K562 (cell line): Measurements from ENCODE around the gene C11orf98. TPM values are rescaled to one million over a fixed set of nuclear protein-coding genes. Genes with fewer than 3 reads are reported as not detected.

Experiments used
- ATAC-seq: fragments of 200-7000 bp; cut with Tn5 transposase; 3 replicates; pipeline ENCODE4 v1.9.1; 2020; ENCODE audit warnings: moderate library complexity
- BruUV-seq: library from RNA; stranded (reverse); fragments of 400-500 nt; replicated peaks from 2 replicates; lab custom pipeline; 2021; lab: Mats Ljungman, UMichigan
- CTCF ChIA-PET: fragments of 300-600 bp; formaldehyde crosslinking; extraction: SDS; loops from one replicate; lab custom pipeline; 2021; ENCODE audit warnings: low intra/inter-chr PET ratio; lab: Yijun Ruan, JAX
- POLR2A ChIA-PET: fragments of 300-600, 350-650 bp; sonication (Branson Sonifier 250); formaldehyde crosslinking; extraction: SDS; loops from one replicate; lab custom pipeline; 2021; ENCODE audit warnings: antibody characterized with exemption, inconsistent platforms; lab: Yijun Ruan, JAX
- DNase-seq, 4 experiments: peaks; one replicate each; pipeline versions ENCODE4 v3.0.0 to v3.0.0-alpha.2; 2011 to 2018; ENCODE audit warnings: low spot score in 3 of 4, mixed read lengths in 3 of 4; ENCODE audit errors: extremely low read depth in 1 of 4
- FAIRE-seq: peaks from 2 replicates; lab custom pipeline; 2011; peaks lifted over from hg19 to GRCh38; lab: Jason Lieb, UNC
- H2AFZ ChIP-seq: 2 replicates; pipeline ENCODE4 v1.6.0; 2011; ENCODE audit warnings: low read depth, low read length, control low read depth, inconsistent platforms
- H3K27ac ChIP-seq: fragments of 200-600 bp; 3 replicates; pipeline ENCODE4 v1.8.0; 2011; ENCODE audit warnings: low read depth, mild to moderate bottlenecking, control low read depth, inconsistent platforms, low read length, moderate library complexity, mixed read lengths; ENCODE audit errors: extremely low read depth
- H3K27me3 ChIP-seq, 2 experiments: fragments of 300-600 bp in 1 of 2; 2 replicates in 1 of 2; 3 replicates in 1 of 2; pipeline versions ENCODE4 v1.6.0 to v1.8.0; 2011; ENCODE audit warnings: inconsistent platforms in 2 of 2, low read length in 2 of 2, mild to moderate bottlenecking in 1 of 2, mixed read lengths in 1 of 2, moderate library complexity in 1 of 2; ENCODE audit not compliant: control insufficient read depth in 2 of 2, insufficient read depth in 2 of 2
- H3K36me3 ChIP-seq: fragments of 300-600 bp; 3 replicates; pipeline ENCODE4 v1.8.0; 2011; ENCODE audit warnings: mild to moderate bottlenecking, low read length, inconsistent platforms; ENCODE audit not compliant: control insufficient read depth, insufficient read depth
- H3K4me1 ChIP-seq, 2 experiments: fragments of 200-600 bp in 1 of 2; replicated peaks in 1 of 2; 2 replicates in 1 of 2; 3 replicates in 1 of 2; pipeline versions ENCODE4 v1.5.1 to v1.8.0; 2011; ENCODE audit warnings: inconsistent platforms in 2 of 2, low read length in 2 of 2, mild to moderate bottlenecking in 1 of 2, mixed read lengths in 1 of 2, moderate library complexity in 1 of 2; ENCODE audit not compliant: control insufficient read depth in 2 of 2, insufficient read depth in 2 of 2
- H3K4me2 ChIP-seq: 2 replicates; pipeline ENCODE4 v1.6.1; 2011; ENCODE audit warnings: low read length, control low read depth, inconsistent platforms, mixed read lengths; ENCODE audit not compliant: insufficient read depth
- H3K4me3 ChIP-seq: fragments of 200-600 bp; sonication (generic), shearing (Covaris generic); 2 replicates; pipeline ENCODE4 v1.5.1; 2016; ENCODE audit warnings: control low read depth, inconsistent platforms
- H3K79me2 ChIP-seq: fragments of 200-600 bp; 3 replicates; pipeline ENCODE4 v1.8.0; 2011; ENCODE audit warnings: low read length, inconsistent platforms; ENCODE audit not compliant: control insufficient read depth, insufficient read depth
- H3K9ac ChIP-seq, 2 experiments: 2 replicates each; pipeline versions ENCODE4 v1.6.0 to v1.6.1; 2011; ENCODE audit warnings: low read depth in 2 of 2, low read length in 2 of 2, control low read depth in 1 of 2, inconsistent platforms in 1 of 2, mild to moderate bottlenecking in 1 of 2, mixed read lengths in 1 of 2; ENCODE audit not compliant: insufficient read depth in 1 of 2
- H3K9me1 ChIP-seq: one replicate; pipeline ENCODE4 v1.6.0; 2011; ENCODE audit warnings: inconsistent platforms, mild to moderate bottlenecking, low read length, moderate library complexity; ENCODE audit not compliant: control insufficient read depth, insufficient read depth
- H3K9me3 ChIP-seq: replicated peaks from 2 replicates; pipeline ENCODE4 v1.5.1; 2011; ENCODE audit warnings: low read depth, low read length, inconsistent platforms; ENCODE audit not compliant: control insufficient read depth, insufficient read depth
- H4K20me1 ChIP-seq: replicated peaks from 2 replicates; pipeline ENCODE4 v1.6.1; 2011; ENCODE audit warnings: low read length, inconsistent platforms, mixed read lengths; ENCODE audit not compliant: control insufficient read depth, insufficient read depth
- ARID1B ChIP-seq: fragments of 450-650 bp; IDR thresholded peaks from 2 replicates; pipeline ENCODE4 v1.6.1; 2016; ENCODE audit warnings: antibody characterized with exemption, mild to moderate bottlenecking, inconsistent platforms
- BCL6 ChIP-seq: fragments of 250-450 bp; sonication (Bioruptor Pico); IDR thresholded peaks from 2 replicates; pipeline ENCODE4 v1.4.0; 2020
- BMI1 ChIP-seq: fragments of 150-350 bp; IDR thresholded peaks from 2 replicates; pipeline ENCODE4 v1.6.1; 2014; ENCODE audit warnings: low read length
- FOXK1 ChIP-seq: sonication (generic); formaldehyde crosslinking; IDR thresholded peaks from 2 replicates; pipeline ENCODE4 v1.8.0; 2022; ENCODE audit warnings: missing genetic modification reagents, mild to moderate bottlenecking, borderline replicate concordance
- PHB2 ChIP-seq: fragments of 450-650 bp; IDR thresholded peaks from 2 replicates; pipeline ENCODE4 v1.6.1; 2017; ENCODE audit warnings: low read depth
- RHOXF2B ChIP-seq: fragments of 250-450 bp; sonication (Bioruptor Pico); conservative IDR thresholded peaks from 2 replicates; pipeline ENCODE4 v1.5.1; 2021
- ZBTB11 ChIP-seq, 3 experiments: fragments of 200-800 bp in 1 of 3; fragments of 250-450 bp in 1 of 3; fragments of 450-650 bp in 1 of 3; sonication (Bioruptor Pico) in 1 of 3; sonication (Bioruptor generic) in 1 of 3; formaldehyde crosslinking in 1 of 3; IDR thresholded peaks; 2 replicates each; pipeline versions ENCODE4 v1.6.1 to v1.8.0; 2016 to 2022; ENCODE audit warnings: mild to moderate bottlenecking in 2 of 3, missing genetic modification characterization in 2 of 3, missing compliant biosample characterization in 1 of 3, moderate library complexity in 1 of 3
- ZNF124 ChIP-seq: sonication (generic); formaldehyde crosslinking; IDR thresholded peaks from 2 replicates; pipeline ENCODE4 v1.8.1; 2022; ENCODE audit warnings: missing genetic modification reagents
- WGBS: fragments of 100-300 bp; shearing (Covaris generic); methylation state at CpG from one replicate; pipeline ENCODE4 v1.1.6; 2016; ENCODE audit warnings: low coverage, mixed read lengths; ENCODE audit not compliant: insufficient coverage; ENCODE audit errors: missing lambda C conversion rate; 5-methylcytosine and 5-hydroxymethylcytosine counted together
- in situ Hi-C: fragments of 300-500 bp; cut with MboI; formaldehyde crosslinking; loops from 4 replicates; pipeline ENCODE4 v1.15.0; 2018; ENCODE audit warnings: inconsistent platforms, mixed read lengths
- intact Hi-C: fragments of 100-400 bp; cut with micrococcal nuclease; formaldehyde crosslinking; loops from 2 replicates; pipeline ENCODE4 v1.14.2; 2022
- polyA plus RNA-seq, 8 experiments: library from polyadenylated mRNA; depleted of rRNA in 4 of 8; stranded (reverse) in 5 of 8; unstranded in 3 of 8; fragments of >200 nt; fragmentation: Nextera tagmentation in 2 of 8; fragmentation: Illumina TruSeq in 1 of 8; extraction: Ambion mirVana in 2 of 8; extraction: Trizol in 1 of 8; gene quantifications; 2 replicates each; pipeline versions ENCODE4 v1.2.1 to v1.2.3, GENCODE V29; 2011 to 2014; ENCODE audit warnings: inconsistent platforms in 1 of 8, missing spikeins in 1 of 8
- total RNA-seq, 7 experiments: library from RNA; depleted of rRNA in 6 of 7; stranded (reverse); fragments of >200 nt in 6 of 7; fragmentation: Illumina TruSeq in 2 of 7; extraction: Trizol in 2 of 7; gene quantifications; 2 replicates each; pipeline versions ENCODE4 v1.2.1 to v1.2.3, GENCODE V29; 2011 to 2021; ENCODE audit warnings: low replicate concordance in 1 of 7
- TF ChIP-seq, protein P1 (sequence below): fragments of 450-650 bp; IDR thresholded peaks from 2 replicates; pipeline ENCODE4 v1.7.1; 2018; ENCODE audit warnings: mild to moderate bottlenecking, low read depth; ENCODE audit not compliant: partially characterized antibody
- TF ChIP-seq, protein P2 (sequence below): fragments of 250-450 bp; sonication (Bioruptor Pico); IDR thresholded peaks from 2 replicates; pipeline ENCODE4 v1.8.0; 2022; ENCODE audit warnings: inconsistent platforms, mild to moderate bottlenecking, moderate library complexity, borderline replicate concordance
- TF ChIP-seq, protein P3 (sequence below): fragments of 450-650 bp; IDR thresholded peaks from 2 replicates; pipeline ENCODE4 v1.6.1; 2016

The C11orf98 gene
- total and polyA plus RNA-seq, 9 of the 15 experiments (the other 6 are each of a cell fraction or from before 2014, with no cell fraction given), result 103 to 352 (median 218) TPM

DNA sequence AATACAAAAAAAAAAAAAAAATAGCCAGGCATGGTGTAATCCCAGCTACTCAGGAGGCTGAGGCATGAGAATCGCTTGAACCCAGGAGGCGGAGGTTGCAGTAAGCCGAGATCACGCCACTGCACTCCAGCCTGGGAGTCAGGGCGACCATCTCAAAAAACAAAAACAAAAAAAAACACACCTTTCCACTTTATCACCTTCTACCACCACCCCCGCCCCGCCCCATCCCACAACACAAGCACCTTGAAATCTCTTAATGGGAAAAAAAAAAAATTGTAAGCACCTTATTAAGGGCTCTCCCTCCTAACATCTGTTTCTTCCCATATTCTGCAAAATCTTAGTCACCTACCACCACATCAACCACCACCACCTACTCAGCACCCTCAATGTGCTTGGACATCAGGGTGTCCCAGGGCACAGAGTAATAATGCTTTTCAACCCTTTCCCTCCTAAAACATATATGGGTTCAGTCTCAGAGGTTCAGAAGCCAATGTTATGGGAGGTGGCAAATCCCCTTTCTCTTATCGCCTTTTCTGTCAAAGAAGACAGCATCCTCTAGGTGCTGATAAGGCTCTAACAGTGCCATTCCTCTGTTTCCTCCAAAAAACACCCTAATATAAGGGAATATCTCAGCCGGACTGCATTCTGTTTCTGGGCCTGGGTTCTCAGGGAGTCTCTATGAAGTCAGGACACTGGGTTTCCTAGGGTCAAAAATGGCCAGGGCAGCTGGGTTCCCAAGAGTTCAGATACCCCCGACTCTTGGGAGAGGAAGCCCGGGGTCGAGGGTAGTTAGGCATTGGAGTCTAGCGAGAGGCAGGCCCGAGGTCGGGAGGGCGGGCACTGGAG, 12.6 kb downstream of the C11orf98 start:
- intact Hi-C loops, result no loop called here
- DNase-seq (peak in 3 of 4 experiments; percentile 11 to 31 (median 20)), ATAC-seq (peak; percentile 33), FAIRE-seq (peak; percentile 73)
- CTCF ChIA-PET, result no interaction called here
- peaks cover 27% of the 10 kb centered on the region for H3K79me2 ChIP-seq
- H4K20me1 ChIP-seq, result peaks cover 9% of the 10 kb centered on the region
- H3K9me3 ChIP-seq, result no peaks in the 10 kb centered on the region
- in situ Hi-C loops, result no loop called here
- H3K27ac ChIP-seq, result peak overlapping the region; percentile 80
- H3K4me1 ChIP-seq, result peaks cover 11 to 36% of the 10 kb centered on the region in 2 experiments; a peak in 4 of 5 replicates
- peaks cover 35% of the 10 kb centered on the region; the same call in 2 of the 3 replicates for H3K36me3 ChIP-seq
- no peaks in the 10 kb centered on the region for H3K9me1 ChIP-seq
- WGBS, result 12% methylated on average over 14 of the region's 16 CpGs
- peak overlapping the region; percentile 87 to 98 for H3K9ac ChIP-seq
- peak overlapping the region; percentile 95; the same call in 1 of the 2 replicates for H2AFZ ChIP-seq
- H3K4me2 ChIP-seq, result peak overlapping the region; percentile 91
- peak overlapping the region; percentile 77 for H3K4me3 ChIP-seq
- POLR2A ChIA-PET, result interaction anchor here (0.6 to 1.4 kb wide), 11 partner anchors 8 to 256 kb away, joined by 3 to 52 read pairs (median 4); partner anchors contain the start of genes C11orf98, CSKMT, LBHD1 and UQCC3
- BruUV-seq, result TSS peak; percentile 67
- no peaks in the 10 kb centered on the region for H3K27me3 ChIP-seq
- TF ChIP-seq ZBTB11 (CRISPR knock-in tag; IDR thresholded peaks at IDR 0.05) (0 out of 6 replicates have a peak, but pooled peaks of 1 of the 3 experiments have one; percentile 88), ZNF124 (CRISPR knock-in tag) (no peak), RHOXF2B (CRISPR knock-in tag) (no peak), FOXK1 (0 out of 2 replicates have a peak, but pooled peaks have one; percentile 22), ARID1B (peak; percentile 40; the same call in 1 of the 2 replicates), BCL6 (CRISPR knock-in tag) (no peak), PHB2 (no peak), BMI1 (no peak)
- TF ChIP-seq, protein P1, sequence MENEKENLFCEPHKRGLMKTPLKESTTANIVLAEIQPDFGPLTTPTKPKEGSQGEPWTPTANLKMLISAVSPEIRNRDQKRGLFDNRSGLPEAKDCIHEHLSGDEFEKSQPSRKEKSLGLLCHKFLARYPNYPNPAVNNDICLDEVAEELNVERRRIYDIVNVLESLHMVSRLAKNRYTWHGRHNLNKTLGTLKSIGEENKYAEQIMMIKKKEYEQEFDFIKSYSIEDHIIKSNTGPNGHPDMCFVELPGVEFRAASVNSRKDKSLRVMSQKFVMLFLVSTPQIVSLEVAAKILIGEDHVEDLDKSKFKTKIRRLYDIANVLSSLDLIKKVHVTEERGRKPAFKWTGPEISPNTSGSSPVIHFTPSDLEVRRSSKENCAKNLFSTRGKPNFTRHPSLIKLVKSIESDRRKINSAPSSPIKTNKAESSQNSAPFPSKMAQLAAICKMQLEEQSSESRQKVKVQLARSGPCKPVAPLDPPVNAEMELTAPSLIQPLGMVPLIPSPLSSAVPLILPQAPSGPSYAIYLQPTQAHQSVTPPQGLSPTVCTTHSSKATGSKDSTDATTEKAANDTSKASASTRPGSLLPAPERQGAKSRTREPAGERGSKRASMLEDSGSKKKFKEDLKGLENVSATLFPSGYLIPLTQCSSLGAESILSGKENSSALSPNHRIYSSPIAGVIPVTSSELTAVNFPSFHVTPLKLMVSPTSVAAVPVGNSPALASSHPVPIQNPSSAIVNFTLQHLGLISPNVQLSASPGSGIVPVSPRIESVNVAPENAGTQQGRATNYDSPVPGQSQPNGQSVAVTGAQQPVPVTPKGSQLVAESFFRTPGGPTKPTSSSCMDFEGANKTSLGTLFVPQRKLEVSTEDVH, result no peak
- TF ChIP-seq, protein P2, sequence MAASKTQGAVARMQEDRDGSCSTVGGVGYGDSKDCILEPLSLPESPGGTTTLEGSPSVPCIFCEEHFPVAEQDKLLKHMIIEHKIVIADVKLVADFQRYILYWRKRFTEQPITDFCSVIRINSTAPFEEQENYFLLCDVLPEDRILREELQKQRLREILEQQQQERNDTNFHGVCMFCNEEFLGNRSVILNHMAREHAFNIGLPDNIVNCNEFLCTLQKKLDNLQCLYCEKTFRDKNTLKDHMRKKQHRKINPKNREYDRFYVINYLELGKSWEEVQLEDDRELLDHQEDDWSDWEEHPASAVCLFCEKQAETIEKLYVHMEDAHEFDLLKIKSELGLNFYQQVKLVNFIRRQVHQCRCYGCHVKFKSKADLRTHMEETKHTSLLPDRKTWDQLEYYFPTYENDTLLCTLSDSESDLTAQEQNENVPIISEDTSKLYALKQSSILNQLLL (CRISPR knock-in tag), result no peak
- TF ChIP-seq, protein P3, sequence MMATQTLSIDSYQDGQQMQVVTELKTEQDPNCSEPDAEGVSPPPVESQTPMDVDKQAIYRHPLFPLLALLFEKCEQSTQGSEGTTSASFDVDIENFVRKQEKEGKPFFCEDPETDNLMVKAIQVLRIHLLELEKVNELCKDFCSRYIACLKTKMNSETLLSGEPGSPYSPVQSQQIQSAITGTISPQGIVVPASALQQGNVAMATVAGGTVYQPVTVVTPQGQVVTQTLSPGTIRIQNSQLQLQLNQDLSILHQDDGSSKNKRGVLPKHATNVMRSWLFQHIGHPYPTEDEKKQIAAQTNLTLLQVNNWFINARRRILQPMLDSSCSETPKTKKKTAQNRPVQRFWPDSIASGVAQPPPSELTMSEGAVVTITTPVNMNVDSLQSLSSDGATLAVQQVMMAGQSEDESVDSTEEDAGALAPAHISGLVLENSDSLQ, result 0 out of 2 replicates have a peak, but pooled peaks have one; percentile 15
